MM.1S (cell line): ENCODE results near the gene LOXL1.

Experiments
- DNase-seq: peaks from one replicate; pipeline ENCODE4 v3.0.0-alpha.2; 2015
- H2AFZ ChIP-seq: fragments of 300-600 bp; sonication (generic); 2 replicates; pipeline ENCODE4 v1.6.0; 2016; ENCODE audit warnings: antibody characterized with exemption, low read length
- H3F3A ChIP-seq: fragments of 300-600 bp; sonication (generic); 2 replicates; pipeline ENCODE4 v1.6.1; 2016; ENCODE audit warnings: mild to moderate bottlenecking, antibody characterized with exemption, low read length, moderate library complexity, mixed read lengths; ENCODE audit not compliant: insufficient read depth
- H3K27ac ChIP-seq: fragments of 300-600 bp; sonication (generic); 2 replicates; pipeline ENCODE4 v1.5.1; 2016; ENCODE audit warnings: mild to moderate bottlenecking, low read length
- H3K27me3 ChIP-seq: fragments of 300-600 bp; sonication (generic); replicated peaks from 2 replicates; pipeline ENCODE4 v1.6.0; 2016; ENCODE audit warnings: low read length; ENCODE audit not compliant: insufficient read depth
- H3K36me3 ChIP-seq: fragments of 300-600 bp; sonication (generic); replicated peaks from 2 replicates; pipeline ENCODE4 v1.6.1; 2016; ENCODE audit warnings: mild to moderate bottlenecking, low read length, mixed read lengths; ENCODE audit not compliant: insufficient read depth
- H3K4me1 ChIP-seq: fragments of 300-600 bp; sonication (generic); 2 replicates; pipeline ENCODE4 v1.6.1; 2016; ENCODE audit warnings: low read length, mixed read lengths
- H3K4me2 ChIP-seq: fragments of 300-600 bp; sonication (generic); 2 replicates; pipeline ENCODE4 v1.6.0; 2016; ENCODE audit warnings: low read depth, low read length
- H3K4me3 ChIP-seq: fragments of 300-600 bp; sonication (generic); 2 replicates; pipeline ENCODE4 v1.5.1; 2016; ENCODE audit warnings: low read length, mixed read lengths
- H3K79me2 ChIP-seq: fragments of 300-600 bp; sonication (generic); 2 replicates; pipeline ENCODE4 v1.6.1; 2016; ENCODE audit warnings: mixed run types, low read length, mixed read lengths
- H3K9ac ChIP-seq: fragments of 300-600 bp; sonication (generic); 2 replicates; pipeline ENCODE4 v1.6.1; 2016; ENCODE audit warnings: low read length, mixed read lengths
- H3K9me2 ChIP-seq: fragments of 300-600 bp; sonication (generic); replicated peaks from 2 replicates; pipeline ENCODE4 v1.6.1; 2016; ENCODE audit warnings: mild to moderate bottlenecking, low read length, mixed read lengths; ENCODE audit not compliant: insufficient read depth
- H3K9me3 ChIP-seq: fragments of 300-600 bp; sonication (generic); replicated peaks from 2 replicates; pipeline ENCODE4 v1.6.1; 2016; ENCODE audit warnings: mild to moderate bottlenecking, low read length, mixed read lengths; ENCODE audit not compliant: insufficient read depth
- H4K20me1 ChIP-seq: fragments of 300-600 bp; sonication (generic); 2 replicates; pipeline ENCODE4 v1.6.1; 2016; ENCODE audit warnings: mild to moderate bottlenecking, low read length, moderate library complexity, mixed read lengths; ENCODE audit not compliant: insufficient read depth
- EZH2 ChIP-seq: fragments of 300-600 bp; sonication (generic); optimal IDR thresholded peaks from 2 replicates; pipeline ENCODE3; 2017; ENCODE audit warnings: low read depth, mild to moderate bottlenecking, antibody characterized with exemption, low read length, mixed read lengths
- EZH2phosphoT487 ChIP-seq: fragments of 300-600 bp; sonication (generic); IDR thresholded peaks from 2 replicates; pipeline ENCODE4 v1.6.1; 2018; ENCODE audit warnings: antibody characterized with exemption, low read length
- TF ChIP-seq, protein P1 (sequence below): fragments of 300-600 bp; sonication (generic); IDR thresholded peaks from 2 replicates; pipeline ENCODE4 v1.5.1; 2016; ENCODE audit warnings: antibody characterized with exemption, low read length, mixed read lengths

The LOXL1 gene

DNA sequence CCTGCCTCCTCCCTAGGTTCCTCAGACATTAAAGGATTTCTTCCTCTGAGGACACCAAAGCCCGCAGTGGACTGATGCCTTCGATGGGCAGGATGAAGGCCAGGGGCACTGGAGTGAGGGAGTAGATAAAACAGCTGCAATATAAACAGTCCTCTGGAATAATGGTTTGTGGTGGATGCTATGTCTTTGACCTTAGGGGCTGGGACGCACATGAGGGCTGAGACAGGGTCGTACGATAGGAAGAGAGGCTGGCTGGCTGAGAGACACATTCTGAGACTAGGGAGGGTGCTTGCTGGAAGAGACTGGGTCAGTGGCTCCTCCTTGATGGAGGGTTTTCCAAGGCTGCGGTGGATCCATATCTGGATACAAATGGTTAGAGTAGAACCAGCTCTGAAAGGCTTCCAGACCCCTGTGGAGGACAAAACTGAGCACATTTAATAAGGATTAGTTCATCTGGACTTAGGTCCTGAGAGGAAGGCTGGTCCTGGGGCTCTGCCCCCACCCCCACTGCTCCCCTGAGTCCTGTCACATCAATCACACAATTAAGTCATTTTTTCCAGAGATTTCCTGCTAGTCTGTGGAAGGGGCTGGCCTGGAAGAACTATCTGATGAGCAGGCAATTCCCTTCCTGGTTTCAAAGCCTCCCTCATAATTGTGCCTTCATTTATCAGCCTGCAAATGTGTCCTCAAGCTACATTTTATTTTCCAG, 37.1 kb upstream of the LOXL1 start:
- no peaks in the 10 kb centered on the region for H3F3A ChIP-seq
- DNase-seq = no peak
- no peak overlapping the region for H3K27ac ChIP-seq
- H3K4me3 ChIP-seq = no peak overlapping the region
- no peak for TF ChIP-seq EZH2
- TF ChIP-seq EZH2phosphoT487 = no peak
- TF ChIP-seq, protein P1, sequence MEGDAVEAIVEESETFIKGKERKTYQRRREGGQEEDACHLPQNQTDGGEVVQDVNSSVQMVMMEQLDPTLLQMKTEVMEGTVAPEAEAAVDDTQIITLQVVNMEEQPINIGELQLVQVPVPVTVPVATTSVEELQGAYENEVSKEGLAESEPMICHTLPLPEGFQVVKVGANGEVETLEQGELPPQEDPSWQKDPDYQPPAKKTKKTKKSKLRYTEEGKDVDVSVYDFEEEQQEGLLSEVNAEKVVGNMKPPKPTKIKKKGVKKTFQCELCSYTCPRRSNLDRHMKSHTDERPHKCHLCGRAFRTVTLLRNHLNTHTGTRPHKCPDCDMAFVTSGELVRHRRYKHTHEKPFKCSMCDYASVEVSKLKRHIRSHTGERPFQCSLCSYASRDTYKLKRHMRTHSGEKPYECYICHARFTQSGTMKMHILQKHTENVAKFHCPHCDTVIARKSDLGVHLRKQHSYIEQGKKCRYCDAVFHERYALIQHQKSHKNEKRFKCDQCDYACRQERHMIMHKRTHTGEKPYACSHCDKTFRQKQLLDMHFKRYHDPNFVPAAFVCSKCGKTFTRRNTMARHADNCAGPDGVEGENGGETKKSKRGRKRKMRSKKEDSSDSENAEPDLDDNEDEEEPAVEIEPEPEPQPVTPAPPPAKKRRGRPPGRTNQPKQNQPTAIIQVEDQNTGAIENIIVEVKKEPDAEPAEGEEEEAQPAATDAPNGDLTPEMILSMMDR = no peak
- H3K79me2 ChIP-seq = no peaks in the 10 kb centered on the region
- H3K36me3 ChIP-seq = no peaks in the 10 kb centered on the region
- H3K9me3 ChIP-seq = no peaks in the 10 kb centered on the region
- no peaks in the 10 kb centered on the region for H3K4me1 ChIP-seq
- no peak overlapping the region for H3K9ac ChIP-seq
- no peaks in the 10 kb centered on the region for H4K20me1 ChIP-seq
- no peak overlapping the region for H3K4me2 ChIP-seq
- H2AFZ ChIP-seq = no peak overlapping the region
- H3K27me3 ChIP-seq = peaks cover 43% of the 10 kb centered on the region
- H3K9me2 ChIP-seq = no peaks in the 10 kb centered on the region

DNA sequence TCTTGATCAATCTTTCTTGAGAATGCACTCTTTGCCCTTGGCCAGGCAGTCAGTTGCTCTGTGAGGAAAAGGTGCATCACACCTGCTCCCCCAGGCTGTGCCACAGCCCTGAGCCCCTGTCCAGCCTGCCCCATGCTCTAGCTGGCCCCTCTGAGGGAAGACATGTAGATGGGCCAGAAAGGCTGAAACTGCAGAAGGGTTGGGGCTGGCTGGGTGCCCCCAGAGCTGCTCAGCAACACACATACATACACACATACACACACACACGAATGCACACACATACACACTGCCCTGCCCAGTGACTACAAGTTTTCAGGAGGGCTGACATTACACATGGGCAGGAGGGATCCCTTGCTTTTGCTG, 36.5 kb upstream of the LOXL1 start:
- Histone ChIP-seq H3K9me3 (no peaks in the 10 kb centered on the region), H4K20me1 (no peaks in the 10 kb centered on the region), H3K27me3 (peaks cover 38% of the 10 kb centered on the region), H2AFZ (no peak overlapping the region), H3K4me2 (no peak overlapping the region), H3K9me2 (no peaks in the 10 kb centered on the region), H3K27ac (no peak overlapping the region), H3K4me3 (no peak overlapping the region), H3K9ac (no peak overlapping the region), H3K4me1 (no peaks in the 10 kb centered on the region), H3K36me3 (no peaks in the 10 kb centered on the region), H3F3A (no peaks in the 10 kb centered on the region), H3K79me2 (no peaks in the 10 kb centered on the region)
- TF ChIP-seq, protein P1 = no peak
- TF ChIP-seq EZH2 (no peak), EZH2phosphoT487 (no peak)
- DNase-seq = no peak

DNA sequence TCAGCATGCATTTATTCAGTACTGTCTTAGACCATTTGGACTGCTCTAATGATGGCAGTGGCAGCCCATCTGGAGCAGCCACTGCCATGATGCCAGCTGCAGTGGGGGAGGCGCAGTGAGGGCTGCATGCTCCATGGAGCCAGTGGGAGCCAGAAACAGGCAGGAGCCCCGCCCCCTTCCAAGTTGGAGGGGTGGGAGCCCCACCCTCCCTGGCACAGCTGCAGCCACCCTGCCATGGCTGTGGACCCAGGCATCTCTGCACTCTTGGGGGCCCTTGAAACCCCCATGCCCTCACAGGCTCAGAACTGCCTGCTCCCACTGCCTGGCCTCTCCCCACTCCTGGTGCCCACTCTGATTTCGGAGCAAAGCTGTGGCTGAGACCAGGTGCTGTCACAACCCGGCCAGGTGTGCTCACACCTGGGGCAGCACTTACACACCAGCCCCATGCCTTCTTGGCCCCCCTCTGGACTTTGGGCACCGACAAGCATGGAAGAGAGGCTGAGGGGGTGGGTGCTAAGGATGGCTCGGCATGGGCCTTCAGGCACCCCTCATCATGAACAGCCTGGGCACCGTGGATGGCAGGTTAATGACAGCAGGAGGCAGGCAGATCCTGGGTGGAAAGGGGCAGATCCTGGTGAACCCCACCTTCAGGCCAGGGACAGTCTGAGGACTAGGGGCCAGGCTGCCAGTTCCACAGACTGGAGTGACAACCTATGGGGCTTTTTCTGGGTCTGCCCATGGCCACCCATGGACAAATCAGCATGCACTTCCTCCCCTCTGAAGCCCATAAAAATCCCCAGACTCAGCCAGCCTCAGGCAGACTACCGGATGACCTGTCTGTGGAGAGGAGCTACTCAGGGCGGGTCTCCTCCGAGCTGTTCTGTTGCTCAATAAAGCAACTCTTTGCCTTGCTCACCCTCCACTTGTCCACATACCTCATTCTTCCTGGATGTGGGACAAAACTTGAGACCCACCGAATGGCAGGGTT, 34.6 kb upstream of the LOXL1 start:
- Histone ChIP-seq H3K27me3 (peaks cover 50% of the 10 kb centered on the region), H2AFZ (no peak overlapping the region), H3K9ac (no peak overlapping the region), H3K4me3 (no peak overlapping the region), H3K27ac (no peak overlapping the region), H3K4me2 (no peak overlapping the region), H3K9me2 (no peaks in the 10 kb centered on the region), H4K20me1 (no peaks in the 10 kb centered on the region), H3K79me2 (no peaks in the 10 kb centered on the region), H3K36me3 (no peaks in the 10 kb centered on the region), H3F3A (no peaks in the 10 kb centered on the region), H3K4me1 (no peaks in the 10 kb centered on the region), H3K9me3 (no peaks in the 10 kb centered on the region)
- TF ChIP-seq EZH2 (no peak), EZH2phosphoT487 (no peak)
- TF ChIP-seq, protein P1 = no peak
- no peak for DNase-seq
